Cerebellar cortex (tissue), 1 donor: ENCODE measurements around the gene NRROS.
"Not testable (repeated sequence)": the region's sequence is repeated elsewhere in the genome, so short reads cannot be mapped to it uniquely, and the experiment has no call there.

Source experiments
- DNase-seq: peaks from one replicate; pipeline ENCODE4 v3.0.0-alpha.2; 2015; ENCODE audit warnings: low spot score

Gene NRROS

GRCh38 chr3:196624907-196625306 is 14.6 kb upstream of the NRROS start:
- no peak for DNase-seq

- DNase-seq, result no peak
Measured at GRCh38 chr3:196625331-196625730, 14.2 kb upstream of the NRROS start.

DNA sequence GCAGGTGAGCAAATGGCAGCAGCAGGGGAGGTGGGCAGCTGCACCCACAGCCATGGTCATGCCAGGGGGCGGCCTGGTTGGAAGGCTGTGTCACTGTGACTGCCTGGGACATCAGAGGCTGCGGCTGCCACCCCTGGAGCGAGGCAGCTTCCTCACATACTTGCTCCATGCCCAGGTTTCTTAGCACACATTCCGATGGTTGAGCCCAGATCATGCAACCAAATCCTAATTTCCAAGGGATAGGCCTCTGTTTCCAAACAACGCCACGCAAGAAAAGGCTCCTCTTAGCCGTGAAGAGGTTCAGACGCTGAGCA is 11.6 kb upstream of the NRROS start:
- DNase-seq, result no peak

- no peak for DNase-seq
Measured at GRCh38 chr3:196629228-196629627, 10.3 kb upstream of the NRROS start.

- no peak for DNase-seq
Measured at GRCh38 chr3:196631682-196632045, 7.8 kb upstream of the NRROS start.

GRCh38 chr3:196632046-196632751 is 7.3 kb upstream of the NRROS start:
- DNase-seq, result peak; percentile 87

- DNase-seq, result no peak
Measured at GRCh38 chr3:196633555-196634151, 5.8 kb upstream of the NRROS start.

DNA sequence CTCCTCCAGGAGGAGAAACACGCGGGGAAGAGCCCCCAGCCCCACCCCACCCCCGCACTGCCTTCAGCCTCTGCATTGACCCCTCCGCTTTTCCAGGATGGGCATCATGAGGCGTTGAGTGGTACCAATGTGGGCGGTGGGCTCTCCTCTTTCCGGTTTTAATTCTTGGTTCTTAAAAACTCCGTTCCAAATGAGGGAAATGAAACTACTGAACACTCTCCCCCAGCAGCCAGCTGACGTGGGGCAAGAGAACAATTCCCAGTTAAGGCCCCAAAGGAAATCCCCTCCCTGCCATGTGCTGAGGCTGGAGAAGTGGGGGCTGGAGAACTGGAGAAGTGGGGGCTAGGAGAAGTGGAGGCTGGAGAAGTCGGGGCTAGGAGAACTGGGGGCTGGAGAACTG is 5.3 kb upstream of the NRROS start:
- no peak for DNase-seq

GRCh38 chr3:196634829-196635228 is 4.7 kb upstream of the NRROS start:
- DNase-seq, result no peak

DNA sequence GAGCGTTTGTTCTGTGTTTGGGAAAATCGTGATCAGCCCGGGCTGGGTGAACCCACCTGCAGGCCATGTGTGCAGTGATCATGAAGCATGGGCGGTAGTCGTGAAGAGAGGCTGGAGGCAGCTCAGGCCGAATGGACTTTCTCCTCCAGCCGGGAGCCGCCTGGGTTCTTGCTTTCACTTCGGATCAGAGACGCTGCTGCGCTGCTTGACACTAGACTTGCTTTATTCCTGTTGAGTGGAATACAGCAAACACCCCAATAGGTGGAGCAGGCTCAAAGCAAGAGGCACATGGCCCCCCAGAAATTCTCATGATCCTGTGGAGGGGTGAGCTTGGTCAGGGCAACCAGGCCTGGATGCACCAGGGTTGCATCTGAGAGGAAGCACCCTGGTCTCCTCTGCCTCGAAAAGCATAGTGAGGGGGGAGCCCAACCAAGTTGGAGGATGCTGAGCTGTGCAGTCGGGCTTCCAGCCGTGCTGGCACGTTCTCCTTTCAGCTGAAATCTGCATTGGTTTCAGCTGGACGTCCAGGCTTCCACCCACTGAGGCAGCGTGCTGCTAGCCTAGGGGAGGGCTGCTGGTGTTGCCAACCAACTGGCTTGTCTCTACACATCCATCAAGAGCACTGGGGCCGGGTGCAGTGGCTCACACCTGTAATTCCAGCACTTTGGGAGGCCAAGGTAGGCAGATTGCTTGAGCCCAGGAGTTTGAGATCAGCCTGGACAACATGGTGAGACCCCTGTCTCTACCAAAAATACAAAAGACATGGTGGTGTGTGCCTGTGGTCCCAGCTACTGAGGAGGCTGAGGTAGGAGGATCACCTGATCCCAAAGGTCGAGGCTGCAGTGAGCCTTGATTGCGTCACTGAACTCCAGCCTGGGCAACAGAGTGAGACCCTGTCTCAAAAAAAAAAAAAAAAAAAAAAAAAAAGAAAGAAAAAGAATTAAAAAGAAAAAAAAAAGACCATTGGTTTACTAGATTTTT is 2.8 kb upstream of the NRROS start:
- DNase-seq, result no peak

DNA sequence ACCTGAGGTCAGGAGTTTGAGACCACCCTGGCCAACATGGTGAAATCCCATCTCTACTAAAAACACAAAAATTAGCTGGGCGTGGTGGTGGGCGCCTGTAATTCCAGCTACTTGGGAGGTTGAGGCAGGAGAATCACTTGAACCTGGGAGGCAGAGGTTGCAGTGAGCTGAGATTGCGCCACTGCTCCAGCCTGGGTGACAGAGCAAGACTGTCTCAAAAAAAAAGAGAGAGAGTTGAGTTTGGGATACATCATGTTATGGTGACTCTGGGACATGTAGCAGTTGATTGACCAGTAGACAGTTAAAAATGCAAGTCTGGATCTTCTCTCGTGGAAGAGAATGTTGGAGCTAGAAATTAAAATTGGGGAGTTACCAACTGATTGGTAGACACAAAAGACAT is 1.6 kb upstream of the NRROS start:
- DNase-seq, result not testable (repeated sequence)

- DNase-seq, result peak; percentile 53
Measured at GRCh38 chr3:196638861-196639482, 522 bp upstream of the NRROS start.

DNA sequence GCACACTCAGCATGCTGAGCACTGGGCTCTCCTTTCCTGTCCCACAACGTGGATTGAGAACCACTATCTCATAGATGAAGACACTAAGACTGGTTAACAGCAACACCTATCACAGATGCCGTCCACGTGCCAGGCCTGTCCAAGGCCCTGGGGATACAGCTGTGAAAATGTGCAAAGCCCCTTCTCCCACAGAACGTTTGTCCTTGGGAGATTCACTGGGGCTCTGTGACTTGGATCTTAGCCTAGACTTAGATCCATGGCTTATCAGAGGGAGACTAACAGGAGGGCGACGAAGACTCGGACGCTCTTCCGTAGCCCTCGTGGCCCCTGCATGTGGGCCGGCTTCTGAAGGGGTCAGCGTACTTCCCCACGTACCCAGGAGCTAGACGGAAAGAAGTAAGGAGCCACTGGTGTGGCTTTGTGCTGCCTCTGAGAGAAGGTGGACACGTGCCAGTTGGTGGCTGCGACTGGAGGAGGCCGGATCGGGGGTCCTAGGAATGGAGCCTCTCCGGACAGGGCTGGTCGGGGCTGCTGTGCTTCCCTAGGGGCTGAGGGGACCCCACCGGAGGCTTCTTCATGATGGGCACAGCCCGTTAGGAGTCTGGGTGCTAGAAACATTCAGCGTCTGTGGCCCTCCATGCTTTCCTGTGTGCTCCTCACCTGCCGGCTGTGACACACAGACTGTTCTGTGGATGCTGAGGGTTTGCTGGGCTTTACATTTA is 964 bp downstream of the NRROS start:
- DNase-seq, result no peak

DNA sequence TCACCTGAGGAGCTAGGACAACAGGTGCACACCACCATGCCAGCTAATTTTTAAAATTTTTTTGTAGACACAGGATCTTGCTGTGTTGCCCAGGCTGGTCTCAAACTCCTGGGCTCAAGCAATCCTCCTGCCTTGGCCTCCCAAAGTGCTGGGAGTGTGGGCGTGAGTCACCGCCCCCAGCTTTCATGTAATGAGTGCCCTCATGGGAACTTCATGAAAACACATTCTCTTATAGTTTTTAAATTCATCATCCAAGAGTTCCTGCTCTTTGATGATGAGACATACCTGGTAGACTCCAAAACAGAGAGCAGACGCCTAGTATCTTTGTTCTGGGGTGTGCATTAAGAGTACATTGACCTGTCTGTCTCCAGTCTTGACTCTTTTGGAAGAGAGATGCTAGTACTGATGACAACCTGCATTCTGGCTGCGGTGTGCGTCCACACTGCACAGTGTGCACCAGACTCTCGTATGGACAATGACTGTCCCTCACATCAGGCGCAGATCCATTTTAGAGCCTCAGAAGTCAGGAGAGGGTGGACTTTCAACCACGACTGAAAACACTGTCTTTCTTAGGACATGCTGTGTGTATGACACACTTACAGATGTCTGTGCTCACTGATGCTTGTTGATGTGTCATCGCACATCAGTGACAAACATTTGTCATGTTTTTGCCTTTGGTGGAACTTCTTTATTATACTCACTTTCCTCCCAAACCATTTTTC is 2.0 kb downstream of the NRROS start:
- DNase-seq, result no peak

DNA sequence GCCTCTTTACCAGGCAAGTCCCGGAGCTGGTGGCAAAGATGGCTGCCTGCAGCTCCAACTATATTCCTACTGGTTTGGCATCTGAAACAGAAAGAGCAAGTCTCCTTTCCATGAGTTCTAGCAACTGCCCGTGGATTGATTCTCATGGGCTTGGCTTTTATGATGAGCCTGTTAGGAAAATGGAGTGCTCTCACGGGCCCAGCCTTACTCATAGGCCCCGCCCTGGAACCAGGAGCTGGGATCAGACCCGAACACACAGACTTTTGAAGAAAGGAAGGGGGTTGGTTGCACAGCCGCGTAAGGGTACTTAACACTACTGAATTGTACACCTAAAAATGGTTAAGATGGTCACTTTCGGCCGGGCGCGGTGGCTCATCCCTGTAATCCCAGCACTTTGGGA is 2.9 kb downstream of the NRROS start:
- no peak for DNase-seq

DNA sequence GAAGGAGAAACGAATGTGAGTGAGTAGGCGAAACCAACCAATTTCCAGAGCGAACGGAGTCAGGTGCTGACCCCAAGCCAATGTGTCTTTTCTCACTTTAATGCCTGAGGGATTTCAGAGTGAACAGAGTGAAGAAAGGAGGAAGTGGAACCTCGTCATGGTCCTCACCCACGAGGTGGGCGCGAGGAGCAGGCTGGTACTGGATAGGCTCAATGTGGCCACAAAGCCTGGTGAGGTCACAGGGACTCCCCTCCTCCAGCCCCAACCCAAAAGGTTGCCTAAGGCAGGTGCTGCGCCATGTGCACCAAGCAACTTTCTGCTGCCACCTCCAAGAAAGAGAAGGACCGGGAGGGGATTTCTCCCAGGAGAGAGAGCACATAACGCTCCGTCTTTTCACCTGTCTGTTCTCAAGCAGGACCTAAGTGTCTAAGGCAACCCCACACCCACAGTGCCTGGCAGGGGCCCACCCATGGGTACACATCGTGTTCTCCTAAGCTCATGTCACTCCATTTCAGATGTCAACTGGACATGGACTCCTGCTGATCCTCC is 3.8 kb downstream of the NRROS start:
- no peak for DNase-seq

- no peak for DNase-seq
Measured at GRCh38 chr3:196643761-196644160, 4.3 kb downstream of the NRROS start.

DNA sequence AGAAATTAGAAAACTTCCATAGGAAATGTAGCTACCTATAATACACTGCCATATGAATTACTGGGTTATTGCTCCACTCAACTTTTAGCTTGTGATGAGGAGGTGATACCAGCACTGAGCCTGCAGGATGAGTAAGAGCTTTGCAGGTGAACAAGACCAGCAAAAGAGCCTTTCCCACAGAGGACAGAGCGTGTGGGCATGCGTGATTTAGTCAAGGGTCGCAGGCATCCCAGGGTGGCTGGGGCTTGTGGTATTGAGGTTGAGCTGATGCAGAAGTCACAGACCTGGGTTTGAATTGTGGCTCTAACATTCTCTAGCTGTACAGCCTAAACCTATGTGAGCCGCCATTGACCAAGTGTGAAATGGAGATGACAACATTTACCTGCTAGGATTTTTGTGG is 5.6 kb downstream of the NRROS start:
- no peak for DNase-seq

GRCh38 chr3:196645897-196646665 is 6.6 kb downstream of the NRROS start:
- no peak for DNase-seq

- DNase-seq, result no peak
Measured at GRCh38 chr3:196646666-196647216, 7.2 kb downstream of the NRROS start.
